Bronchial epithelial cell (primary cell): Measurements from ENCODE around the gene PLCL1. TPM values are rescaled to one million over a fixed set of nuclear protein-coding genes. Genes with fewer than 3 reads are reported as not detected.

Experiments
- DNase-seq: peaks from one replicate; pipeline ENCODE4 v3.0.0-alpha.2; 2010; ENCODE audit warnings: low read depth
- FAIRE-seq: peaks from 2 replicates; lab custom pipeline; 2011; peaks lifted over from hg19 to GRCh38; lab: Jason Lieb, UNC
- H3K27me3 ChIP-seq: 2 replicates; pipeline ENCODE4 v1.5.1; 2011; ENCODE audit warnings: low read length; ENCODE audit not compliant: control insufficient read depth, insufficient read depth
- H3K36me3 ChIP-seq: 2 replicates; pipeline ENCODE4 v1.5.1; 2011; ENCODE audit warnings: low read length; ENCODE audit not compliant: control insufficient read depth, insufficient read depth
- H3K4me3 ChIP-seq: 2 replicates; pipeline ENCODE4 v1.5.1; 2011; ENCODE audit warnings: mild to moderate bottlenecking, low read depth, low read length, control low read depth
- total RNA-seq: library from RNA; depleted of rRNA; stranded (reverse); fragments of >200 nt; gene quantifications from 2 replicates; pipeline ENCODE4 v1.2.1, GENCODE V29; 2014
- TF ChIP-seq, protein P1 (sequence below): IDR thresholded peaks from 2 replicates; pipeline ENCODE4 v1.5.1; 2011; ENCODE audit warnings: mild to moderate bottlenecking, moderate library complexity, low read length, control low read depth, inconsistent platforms; ENCODE audit not compliant: insufficient read depth, severe bottlenecking

Gene PLCL1
- total RNA-seq, 1 donor from 2014 or later = not detected

DNA sequence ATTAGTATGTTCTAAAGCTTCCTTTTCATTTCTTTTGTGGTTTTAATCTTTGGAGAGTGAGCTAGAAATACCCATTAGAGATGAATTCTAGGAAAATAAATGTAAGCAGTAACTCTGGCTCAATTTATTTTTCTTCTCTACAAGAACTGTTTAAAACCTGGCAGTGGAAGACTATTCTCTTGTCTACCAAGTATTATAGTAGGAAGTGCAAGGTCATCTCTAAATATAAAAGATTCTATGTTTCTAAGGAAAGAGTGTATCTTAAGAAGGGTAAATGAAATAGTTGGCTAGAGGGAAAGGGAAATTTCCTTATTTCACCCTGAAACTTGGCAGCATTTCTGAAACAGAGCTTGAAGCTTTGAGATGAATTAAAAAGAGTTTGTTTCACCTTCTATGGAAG lies 35.5 kb downstream of the PLCL1 start:
- TF ChIP-seq, protein P1, sequence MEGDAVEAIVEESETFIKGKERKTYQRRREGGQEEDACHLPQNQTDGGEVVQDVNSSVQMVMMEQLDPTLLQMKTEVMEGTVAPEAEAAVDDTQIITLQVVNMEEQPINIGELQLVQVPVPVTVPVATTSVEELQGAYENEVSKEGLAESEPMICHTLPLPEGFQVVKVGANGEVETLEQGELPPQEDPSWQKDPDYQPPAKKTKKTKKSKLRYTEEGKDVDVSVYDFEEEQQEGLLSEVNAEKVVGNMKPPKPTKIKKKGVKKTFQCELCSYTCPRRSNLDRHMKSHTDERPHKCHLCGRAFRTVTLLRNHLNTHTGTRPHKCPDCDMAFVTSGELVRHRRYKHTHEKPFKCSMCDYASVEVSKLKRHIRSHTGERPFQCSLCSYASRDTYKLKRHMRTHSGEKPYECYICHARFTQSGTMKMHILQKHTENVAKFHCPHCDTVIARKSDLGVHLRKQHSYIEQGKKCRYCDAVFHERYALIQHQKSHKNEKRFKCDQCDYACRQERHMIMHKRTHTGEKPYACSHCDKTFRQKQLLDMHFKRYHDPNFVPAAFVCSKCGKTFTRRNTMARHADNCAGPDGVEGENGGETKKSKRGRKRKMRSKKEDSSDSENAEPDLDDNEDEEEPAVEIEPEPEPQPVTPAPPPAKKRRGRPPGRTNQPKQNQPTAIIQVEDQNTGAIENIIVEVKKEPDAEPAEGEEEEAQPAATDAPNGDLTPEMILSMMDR = no peak
- FAIRE-seq = no peak
- H3K36me3 ChIP-seq = no peaks in the 10 kb centered on the region
- no peak for DNase-seq
- no peaks in the 10 kb centered on the region for H3K27me3 ChIP-seq
- no peak overlapping the region for H3K4me3 ChIP-seq

GRCh38 chr2:197846128-197846527 lies 41.7 kb downstream of the PLCL1 start:
- FAIRE-seq = no peak

DNA sequence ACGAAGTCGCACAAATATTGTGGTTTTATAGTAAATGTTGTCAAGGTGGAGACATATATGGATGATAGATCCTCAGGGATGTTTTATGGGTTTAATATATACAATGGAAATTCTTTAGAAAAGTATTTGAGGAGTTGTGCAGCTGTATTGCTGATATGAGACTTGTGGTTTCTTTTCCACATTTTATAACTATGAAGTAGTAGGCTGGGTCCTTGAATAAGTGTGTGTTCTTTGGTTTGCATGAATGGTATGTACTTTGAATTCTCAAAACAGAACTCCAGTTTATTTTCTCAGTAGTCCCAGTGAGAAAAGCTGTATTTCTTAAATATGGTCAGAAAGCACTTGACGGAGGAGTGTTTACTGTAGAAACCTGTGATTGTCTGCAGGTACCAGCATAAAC lies 42.4 kb downstream of the PLCL1 start:
- no peak overlapping the region for H3K4me3 ChIP-seq
- DNase-seq (no peak), FAIRE-seq (no peak)
- H3K36me3 ChIP-seq = no peaks in the 10 kb centered on the region
- no peaks in the 10 kb centered on the region for H3K27me3 ChIP-seq
- TF ChIP-seq, protein P1 = no peak

More at GRCh38 chr2:197846128-197846527, 41.7 kb downstream of the PLCL1 start:
- peak; percentile 16 for DNase-seq
- Histone ChIP-seq H3K27me3 (no peaks in the 10 kb centered on the region), H3K36me3 (no peaks in the 10 kb centered on the region), H3K4me3 (no peak overlapping the region)
- TF ChIP-seq, protein P1 = no peak

GRCh38 chr2:197847651-197848401 lies 43.4 kb downstream of the PLCL1 start:
- H3K4me3 ChIP-seq = no peak overlapping the region
- no peaks in the 10 kb centered on the region for H3K36me3 ChIP-seq
- H3K27me3 ChIP-seq = no peaks in the 10 kb centered on the region
- no peak for FAIRE-seq
- DNase-seq = peak; percentile 63
- TF ChIP-seq, protein P1 = no peak

DNA sequence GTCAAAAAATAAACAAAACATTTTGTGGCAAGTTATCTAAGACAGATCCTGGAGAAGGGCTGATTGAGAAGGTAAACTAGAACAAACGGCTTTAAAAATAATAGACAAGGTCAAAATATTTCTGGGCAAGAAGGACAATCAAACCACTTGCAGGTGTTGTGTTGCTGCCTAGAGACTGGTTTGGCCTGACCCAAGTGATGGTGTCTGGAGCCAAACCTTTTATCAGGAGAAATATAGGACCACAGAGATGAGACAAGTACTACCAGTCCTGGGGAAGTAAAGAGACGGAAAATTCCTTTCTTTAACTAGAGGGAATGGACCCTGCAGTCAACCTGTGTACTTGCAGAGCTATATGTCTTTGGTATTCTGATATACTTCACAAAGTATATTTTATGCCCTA lies 44.2 kb downstream of the PLCL1 start:
- Histone ChIP-seq H3K27me3 (no peaks in the 10 kb centered on the region), H3K36me3 (no peaks in the 10 kb centered on the region), H3K4me3 (no peak overlapping the region)
- DNase-seq = no peak
- FAIRE-seq = no peak
- TF ChIP-seq, protein P1 = no peak
